ENCODE data around the gene PTPRG. TPM values are rescaled to one million over a fixed set of nuclear protein-coding genes. Genes with fewer than 3 reads are reported as not detected.

PTPRG gene
- total RNA-seq, 1 experiment from 2014 or later = 0.74 TPM

DNA sequence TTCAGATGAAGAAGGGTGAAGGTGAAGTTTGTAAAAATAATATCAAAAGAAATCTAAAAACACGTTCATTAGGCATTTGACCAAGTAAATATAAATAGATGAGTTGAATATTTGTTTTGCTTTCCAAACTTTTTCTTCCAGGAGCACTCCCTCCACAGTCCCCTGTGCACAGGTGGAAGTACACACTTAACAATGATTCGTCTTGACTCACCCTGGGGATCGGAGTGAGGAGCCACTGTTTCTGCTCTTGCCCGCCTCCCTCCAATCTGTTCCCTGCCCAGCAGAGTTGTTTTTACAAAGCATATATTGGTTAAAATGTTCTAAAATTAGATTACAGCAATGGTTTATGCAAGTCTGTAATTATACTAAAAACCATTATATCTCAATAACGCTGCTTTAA lies 175.1 kb downstream of the PTPRG start:
- CTCF ChIA-PET = no interaction called here
- in situ Hi-C loops (cut with HindIII; ENCODE audit: low pct_unique_long_range_greater_than_20kb, low sequenced_read_pairs) = no loop called here

DNA sequence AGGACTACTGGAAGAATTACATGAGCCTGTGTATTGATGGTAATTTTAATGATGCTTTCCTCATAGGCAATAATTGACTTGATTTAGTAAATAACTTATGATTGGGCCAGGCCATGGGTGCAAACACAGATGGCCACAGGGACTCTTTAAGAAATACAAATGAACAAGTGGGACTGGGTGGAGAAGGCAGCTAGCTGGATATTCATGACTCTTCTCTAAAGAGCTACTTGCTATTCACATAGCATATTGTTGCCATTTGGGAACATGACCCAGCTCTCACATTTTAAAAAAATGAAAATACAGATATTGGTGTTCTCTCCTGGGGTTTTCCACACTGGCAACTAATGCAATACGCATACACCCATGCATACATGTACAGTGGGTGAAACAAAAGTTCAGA lies 178.3 kb downstream of the PTPRG start:
- ChIA-PET CTCF (no interaction called here), POLR2A (no interaction called here)
- DNase-seq (ENCODE audit: low read depth, low spot score) = no peak
- in situ Hi-C loops (cut with HindIII; ENCODE audit: low pct_unique_long_range_greater_than_20kb, low sequenced_read_pairs) (no loop called here), intact Hi-C loops (cut with micrococcal nuclease; ENCODE audit: unreplicated experiment) (no loop called here)
- no peaks in the 10 kb centered on the region for H3K9me3 ChIP-seq (ENCODE audit: control insufficient read depth, insufficient read depth, low read depth, low read length)
- BruUV-seq (replicated peaks) = no TSS peak
- no peaks in the 10 kb centered on the region for H3K4me1 ChIP-seq (ENCODE audit: control insufficient read depth, insufficient read depth, low read length)
- no peak for ATAC-seq
- H3K27ac ChIP-seq (ENCODE audit: low read length) = no peak overlapping the region
- TF ChIP-seq POLR2AphosphoS5 (IDR thresholded peaks at IDR 0.05; ENCODE audit: low read depth, low read length) (no peak), TCF7L2 (IDR thresholded peaks at IDR 0.05; ENCODE audit: low read depth, low read length) (no peak), SIN3A (IDR thresholded peaks at IDR 0.05; ENCODE audit: borderline replicate concordance, insufficient read depth, low read depth, low read length) (no peak)
- TF ChIP-seq, protein P1, sequence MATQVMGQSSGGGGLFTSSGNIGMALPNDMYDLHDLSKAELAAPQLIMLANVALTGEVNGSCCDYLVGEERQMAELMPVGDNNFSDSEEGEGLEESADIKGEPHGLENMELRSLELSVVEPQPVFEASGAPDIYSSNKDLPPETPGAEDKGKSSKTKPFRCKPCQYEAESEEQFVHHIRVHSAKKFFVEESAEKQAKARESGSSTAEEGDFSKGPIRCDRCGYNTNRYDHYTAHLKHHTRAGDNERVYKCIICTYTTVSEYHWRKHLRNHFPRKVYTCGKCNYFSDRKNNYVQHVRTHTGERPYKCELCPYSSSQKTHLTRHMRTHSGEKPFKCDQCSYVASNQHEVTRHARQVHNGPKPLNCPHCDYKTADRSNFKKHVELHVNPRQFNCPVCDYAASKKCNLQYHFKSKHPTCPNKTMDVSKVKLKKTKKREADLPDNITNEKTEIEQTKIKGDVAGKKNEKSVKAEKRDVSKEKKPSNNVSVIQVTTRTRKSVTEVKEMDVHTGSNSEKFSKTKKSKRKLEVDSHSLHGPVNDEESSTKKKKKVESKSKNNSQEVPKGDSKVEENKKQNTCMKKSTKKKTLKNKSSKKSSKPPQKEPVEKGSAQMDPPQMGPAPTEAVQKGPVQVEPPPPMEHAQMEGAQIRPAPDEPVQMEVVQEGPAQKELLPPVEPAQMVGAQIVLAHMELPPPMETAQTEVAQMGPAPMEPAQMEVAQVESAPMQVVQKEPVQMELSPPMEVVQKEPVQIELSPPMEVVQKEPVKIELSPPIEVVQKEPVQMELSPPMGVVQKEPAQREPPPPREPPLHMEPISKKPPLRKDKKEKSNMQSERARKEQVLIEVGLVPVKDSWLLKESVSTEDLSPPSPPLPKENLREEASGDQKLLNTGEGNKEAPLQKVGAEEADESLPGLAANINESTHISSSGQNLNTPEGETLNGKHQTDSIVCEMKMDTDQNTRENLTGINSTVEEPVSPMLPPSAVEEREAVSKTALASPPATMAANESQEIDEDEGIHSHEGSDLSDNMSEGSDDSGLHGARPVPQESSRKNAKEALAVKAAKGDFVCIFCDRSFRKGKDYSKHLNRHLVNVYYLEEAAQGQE (IDR thresholded peaks at IDR 0.05; ENCODE audit: insufficient read depth in 1 of 2, low read depth in 2 of 2, low read length in 1 of 2) = no peak
- TF ChIP-seq, protein P2, sequence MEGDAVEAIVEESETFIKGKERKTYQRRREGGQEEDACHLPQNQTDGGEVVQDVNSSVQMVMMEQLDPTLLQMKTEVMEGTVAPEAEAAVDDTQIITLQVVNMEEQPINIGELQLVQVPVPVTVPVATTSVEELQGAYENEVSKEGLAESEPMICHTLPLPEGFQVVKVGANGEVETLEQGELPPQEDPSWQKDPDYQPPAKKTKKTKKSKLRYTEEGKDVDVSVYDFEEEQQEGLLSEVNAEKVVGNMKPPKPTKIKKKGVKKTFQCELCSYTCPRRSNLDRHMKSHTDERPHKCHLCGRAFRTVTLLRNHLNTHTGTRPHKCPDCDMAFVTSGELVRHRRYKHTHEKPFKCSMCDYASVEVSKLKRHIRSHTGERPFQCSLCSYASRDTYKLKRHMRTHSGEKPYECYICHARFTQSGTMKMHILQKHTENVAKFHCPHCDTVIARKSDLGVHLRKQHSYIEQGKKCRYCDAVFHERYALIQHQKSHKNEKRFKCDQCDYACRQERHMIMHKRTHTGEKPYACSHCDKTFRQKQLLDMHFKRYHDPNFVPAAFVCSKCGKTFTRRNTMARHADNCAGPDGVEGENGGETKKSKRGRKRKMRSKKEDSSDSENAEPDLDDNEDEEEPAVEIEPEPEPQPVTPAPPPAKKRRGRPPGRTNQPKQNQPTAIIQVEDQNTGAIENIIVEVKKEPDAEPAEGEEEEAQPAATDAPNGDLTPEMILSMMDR (IDR thresholded peaks at IDR 0.05) = no peak
- no peaks in the 10 kb centered on the region for H3K27me3 ChIP-seq (ENCODE audit: control insufficient read depth, insufficient read depth, low read length)
- H3K36me3 ChIP-seq (ENCODE audit: control insufficient read depth, insufficient read depth, low read length) = no peaks in the 10 kb centered on the region
- no peak overlapping the region for H3K4me3 ChIP-seq (ENCODE audit: low read depth in 2 of 2, low read length in 2 of 2)

More for the DNA sequence above, 175.1 kb downstream of the PTPRG start:
- Histone ChIP-seq H3K36me3 (ENCODE audit: control insufficient read depth, insufficient read depth, low read length) (no peaks in the 10 kb centered on the region), H3K27me3 (ENCODE audit: control insufficient read depth, insufficient read depth, low read length) (no peaks in the 10 kb centered on the region), H3K4me1 (ENCODE audit: control insufficient read depth, insufficient read depth, low read length) (no peaks in the 10 kb centered on the region), H3K4me3 (ENCODE audit: low read depth in 2 of 2, low read length in 2 of 2) (no peak overlapping the region), H3K27ac (ENCODE audit: low read length) (no peak overlapping the region), H3K9me3 (ENCODE audit: control insufficient read depth, insufficient read depth, low read depth, low read length) (no peaks in the 10 kb centered on the region)
- POLR2A ChIA-PET = no interaction called here
- no peak for DNase-seq (ENCODE audit: low read depth, low spot score)
- no peak for ATAC-seq
- intact Hi-C loops (cut with micrococcal nuclease; ENCODE audit: unreplicated experiment) = no loop called here
- BruUV-seq (replicated peaks) = no TSS peak
- TF ChIP-seq SIN3A (IDR thresholded peaks at IDR 0.05; ENCODE audit: borderline replicate concordance, insufficient read depth, low read depth, low read length) = no peak
- no peak for TF ChIP-seq TCF7L2 (IDR thresholded peaks at IDR 0.05; ENCODE audit: low read depth, low read length)
- no peak for TF ChIP-seq POLR2AphosphoS5 (IDR thresholded peaks at IDR 0.05; ENCODE audit: low read depth, low read length)

DNA sequence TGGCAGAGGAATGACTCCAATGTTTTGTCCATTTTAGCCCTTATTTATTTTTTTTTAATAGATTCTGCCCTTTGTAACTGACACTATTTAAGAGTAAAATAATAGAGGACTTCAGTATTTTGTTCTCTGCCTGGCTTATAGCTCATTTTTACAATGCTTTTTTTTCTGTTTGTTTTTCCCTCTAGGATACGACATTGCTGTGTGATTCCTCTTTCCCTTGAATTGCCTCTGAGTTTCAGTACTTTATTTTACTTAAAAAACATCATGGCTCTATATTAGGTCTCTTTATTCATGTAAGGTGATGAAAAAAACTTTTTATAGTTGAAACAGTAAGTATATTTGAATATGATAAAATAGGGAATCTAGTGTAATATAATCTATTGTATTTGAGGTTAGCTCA lies 179.1 kb downstream of the PTPRG start:
- Histone ChIP-seq H3K27ac (ENCODE audit: low read length) (no peak overlapping the region), H3K4me3 (ENCODE audit: low read depth in 2 of 2, low read length in 2 of 2) (no peak overlapping the region), H3K27me3 (ENCODE audit: control insufficient read depth, insufficient read depth, low read length) (no peaks in the 10 kb centered on the region), H3K9me3 (ENCODE audit: control insufficient read depth, insufficient read depth, low read depth, low read length) (no peaks in the 10 kb centered on the region), H3K4me1 (ENCODE audit: control insufficient read depth, insufficient read depth, low read length) (no peaks in the 10 kb centered on the region), H3K36me3 (ENCODE audit: control insufficient read depth, insufficient read depth, low read length) (no peaks in the 10 kb centered on the region)
- ChIA-PET POLR2A (no interaction called here), CTCF (no interaction called here)
- TF ChIP-seq POLR2AphosphoS5 (IDR thresholded peaks at IDR 0.05; ENCODE audit: low read depth, low read length) (no peak), TCF7L2 (IDR thresholded peaks at IDR 0.05; ENCODE audit: low read depth, low read length) (no peak), SIN3A (IDR thresholded peaks at IDR 0.05; ENCODE audit: borderline replicate concordance, insufficient read depth, low read depth, low read length) (no peak)
- TF ChIP-seq, protein P1 (IDR thresholded peaks at IDR 0.05; ENCODE audit: insufficient read depth in 1 of 2, low read depth in 2 of 2, low read length in 1 of 2) = no peak
- TF ChIP-seq, protein P2 (IDR thresholded peaks at IDR 0.05) = no peak
- in situ Hi-C loops (cut with HindIII; ENCODE audit: low pct_unique_long_range_greater_than_20kb, low sequenced_read_pairs) = no loop called here
- BruUV-seq (replicated peaks) = no TSS peak
- intact Hi-C loops (cut with micrococcal nuclease; ENCODE audit: unreplicated experiment) = no loop called here
- ATAC-seq = no peak
- no peak for DNase-seq (ENCODE audit: low read depth, low spot score)

Measured in Panc1 (cell line).